ENCODE measurements around the gene TTC34. TPM values are rescaled to one million over a fixed set of nuclear protein-coding genes. Genes with fewer than 3 reads are reported as not detected.

Gene TTC34
- total RNA-seq, 4 donors from 2014 or later: 0.27 to 0.62 (median 0.58) TPM; not detected in 1

DNA sequence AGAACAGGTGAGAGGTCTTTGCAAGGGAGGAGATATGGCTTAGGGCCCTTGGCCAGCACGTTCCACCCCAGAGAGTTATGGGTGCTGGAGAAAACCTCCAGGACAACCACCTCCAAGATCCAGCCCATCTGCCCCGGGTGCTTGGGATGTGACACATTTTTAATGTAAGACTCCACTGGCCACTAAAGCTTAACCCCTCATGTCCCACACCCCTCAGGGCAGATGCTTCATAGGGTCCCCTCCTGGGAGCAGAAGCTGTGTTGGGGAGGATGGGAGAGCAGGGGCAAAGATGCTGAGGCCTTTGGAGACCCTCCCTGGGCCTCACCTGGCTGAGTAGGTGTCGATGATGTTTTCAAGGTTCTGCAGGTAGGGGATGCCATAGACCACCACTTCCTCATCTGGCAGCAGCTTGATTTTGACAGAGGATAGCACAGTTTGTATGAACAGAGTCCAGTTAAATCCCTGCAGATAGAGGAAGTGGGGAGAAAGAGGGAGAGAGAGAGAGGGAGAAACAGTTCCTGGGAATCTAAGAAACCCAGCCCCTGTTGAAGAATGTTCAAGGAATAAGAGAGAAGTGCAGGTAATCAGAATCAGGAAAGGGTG, 203.1 kb downstream of the TTC34 start:
- TF ChIP-seq CTCF (IDR thresholded peaks at IDR 0.05) (no peak), POLR2AphosphoS5 (IDR thresholded peaks at IDR 0.05) (no peak), EP300 (IDR thresholded peaks at IDR 0.05) (no peak), POLR2A (IDR thresholded peaks at IDR 0.05) (no peak)
- 75% methylated on average over 2 of the region's 3 CpGs; no CpG with 5 or more reads in 1 of the 2 donors for WGBS, 2 donors (ENCODE audit: low coverage in 1 of 2)
- Histone ChIP-seq H3K27me3 (peaks cover 52% of the 10 kb centered on the region), H3K4me1 (peaks cover 0 to 9% (median 0%) of the 10 kb centered on the region in 3 donors), H3K4me3 (no peak overlapping the region), H3K9me3 (peaks cover 0 to 47% (median 2%) of the 10 kb centered on the region in 3 donors), H3K36me3 (no peaks in the 10 kb centered on the region), H3K27ac (no peak overlapping the region)
- ATAC-seq: no peak

- Histone ChIP-seq H3K36me3 (no peaks in the 10 kb centered on the region), H3K4me3 (no peak overlapping the region), H3K9me3 (peaks cover 0 to 47% (median 2%) of the 10 kb centered on the region in 3 donors), H3K27me3 (peaks cover 52% of the 10 kb centered on the region), H3K27ac (no peak overlapping the region), H3K4me1 (peaks cover 0 to 17% (median 0%) of the 10 kb centered on the region in 3 donors)
- no peak for ATAC-seq
- TF ChIP-seq CTCF (IDR thresholded peaks at IDR 0.05) (no peak), POLR2A (IDR thresholded peaks at IDR 0.05) (no peak), POLR2AphosphoS5 (IDR thresholded peaks at IDR 0.05) (no peak), EP300 (IDR thresholded peaks at IDR 0.05) (no peak)
- 61 to 81% methylated on average over 8 to 24 of the region's 34 CpGs for WGBS, 2 donors (ENCODE audit: low coverage in 1 of 2)
Measured at GRCh38 chr1:2597441-2598328, 203.8 kb downstream of the TTC34 start.

DNA sequence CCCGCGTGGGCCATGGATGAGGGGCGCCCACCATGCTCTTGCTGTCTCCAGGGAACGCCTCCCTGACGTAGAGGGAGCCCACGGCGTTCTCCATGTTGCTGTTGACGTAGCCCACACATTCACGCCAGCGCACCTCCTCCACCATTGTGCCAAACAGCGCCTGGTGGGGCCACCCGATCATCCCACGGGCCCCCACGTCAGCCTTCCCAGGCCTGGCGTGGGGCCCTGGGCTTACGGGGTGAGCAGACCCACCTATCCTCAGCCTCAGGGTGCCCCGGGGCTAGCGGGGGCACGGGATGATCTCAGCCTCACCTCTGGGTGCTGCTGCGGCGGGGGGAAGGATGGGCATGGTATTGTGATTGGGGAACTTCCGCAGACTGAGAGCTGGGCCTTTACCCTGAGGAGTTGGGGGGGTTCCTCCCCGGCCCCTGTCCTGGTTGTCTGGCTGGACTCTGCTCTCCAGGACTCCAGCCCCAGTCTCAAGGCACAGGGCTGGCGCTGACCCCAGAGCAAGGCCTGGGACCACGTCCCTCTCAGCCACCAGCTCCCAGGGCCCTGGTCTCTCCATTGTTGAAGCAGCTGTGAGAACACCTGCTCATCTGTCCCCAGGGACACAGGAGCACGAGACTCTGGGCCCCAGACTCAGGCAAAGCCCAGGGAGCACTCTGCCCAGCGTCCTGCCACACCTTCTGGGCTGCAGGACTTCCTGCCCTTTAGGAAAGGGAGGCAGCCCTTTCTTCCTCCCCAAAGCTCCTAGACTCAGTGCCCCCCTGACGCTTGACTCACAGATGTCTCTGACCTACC, 204.8 kb downstream of the TTC34 start:
- Histone ChIP-seq H3K9me3 (peaks cover 0 to 40% (median 2%) of the 10 kb centered on the region in 3 donors), H3K27me3 (peaks cover 46% of the 10 kb centered on the region), H3K4me3 (no peak overlapping the region), H3K36me3 (no peaks in the 10 kb centered on the region), H3K27ac (no peak overlapping the region), H3K4me1 (peaks cover 0 to 17% (median 0%) of the 10 kb centered on the region in 3 donors)
- no peak for ATAC-seq
- WGBS, 2 donors (ENCODE audit: low coverage in 1 of 2): 40 to 60% methylated on average over 1 of the region's 28 CpGs
- no peak for TF ChIP-seq POLR2A (IDR thresholded peaks at IDR 0.05)
- no peak for TF ChIP-seq CTCF (IDR thresholded peaks at IDR 0.05)
- no peak for TF ChIP-seq EP300 (IDR thresholded peaks at IDR 0.05)
- no peak for TF ChIP-seq POLR2AphosphoS5 (IDR thresholded peaks at IDR 0.05)

DNA sequence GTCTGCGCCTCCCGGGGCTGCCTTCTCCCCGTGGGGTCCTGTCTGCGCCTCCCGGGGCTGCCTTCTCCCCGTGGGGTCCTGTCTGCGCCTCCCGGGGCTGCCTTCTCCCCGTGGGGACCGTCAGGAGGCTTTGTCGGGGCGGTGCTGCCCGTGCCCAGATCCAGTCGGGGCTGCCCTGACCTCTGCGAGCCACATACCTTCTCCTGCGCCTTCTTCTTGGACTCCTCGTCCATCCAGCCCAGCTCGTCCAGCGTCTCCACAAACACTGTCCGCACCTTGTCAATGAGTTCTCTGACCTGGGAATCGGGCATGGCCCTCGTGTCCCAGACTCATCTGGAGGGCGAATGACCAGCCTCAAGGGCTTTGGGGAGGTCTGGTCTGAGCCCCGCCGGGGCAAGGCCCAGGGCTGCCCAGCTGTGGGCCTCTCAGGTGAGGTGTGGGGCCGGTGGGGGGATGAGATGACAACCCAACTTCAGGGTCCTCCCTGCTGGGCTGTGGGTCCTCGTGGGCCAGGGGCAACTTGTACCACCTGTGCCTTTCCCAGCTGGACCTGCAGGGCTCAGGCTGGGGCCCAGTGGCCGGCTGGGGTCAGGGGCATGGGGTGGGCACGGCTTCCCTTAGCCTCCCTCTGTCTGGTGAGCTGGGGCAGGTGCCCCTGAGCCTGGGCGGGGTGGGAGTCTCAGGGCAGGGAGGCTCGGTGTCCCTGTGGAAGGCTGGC, 205.5 kb downstream of the TTC34 start:
- TF ChIP-seq CTCF (IDR thresholded peaks at IDR 0.05): no peak
- TF ChIP-seq POLR2AphosphoS5 (IDR thresholded peaks at IDR 0.05): no peak
- TF ChIP-seq EP300 (IDR thresholded peaks at IDR 0.05): no peak
- TF ChIP-seq POLR2A (IDR thresholded peaks at IDR 0.05): no peak
- Histone ChIP-seq H3K27me3 (peaks cover 45% of the 10 kb centered on the region), H3K9me3 (peaks cover 0 to 33% (median 2%) of the 10 kb centered on the region in 3 donors), H3K4me3 (no peak overlapping the region), H3K36me3 (no peaks in the 10 kb centered on the region), H3K27ac (no peak overlapping the region), H3K4me1 (peaks cover 0 to 17% (median 0%) of the 10 kb centered on the region in 3 donors)
- 72% methylated on average over 4 of the region's 31 CpGs; no CpG with 5 or more reads in 1 of the 2 donors for WGBS, 2 donors (ENCODE audit: low coverage in 1 of 2)
- no peak for ATAC-seq

Measured in gastroesophageal sphincter (tissue), 4 donors.